GM12878 (cell line): Measurements from ENCODE around the gene SNRK.

Source experiments
- BHLHE40 ChIP-seq, 2 experiments: fragments of 450-650 bp in 1 of 2; IDR thresholded peaks; 2 replicates each; pipeline ENCODE4 v1.6.1; 2011 to 2017; ENCODE audit warnings: low read depth in 2 of 2, borderline replicate concordance in 1 of 2, improper control_type of control experiment in 1 of 2, low read length in 1 of 2, mild to moderate bottlenecking in 1 of 2
- CEBPB ChIP-seq, 2 experiments: fragments of 150-350 bp in 1 of 2; IDR thresholded peaks; 2 replicates each; pipeline ENCODE4 v1.6.1; 2012 to 2014; ENCODE audit warnings: low read depth in 2 of 2, low read length in 2 of 2, borderline replicate concordance in 1 of 2, inconsistent platforms in 1 of 2
- EZH2 ChIP-seq: IDR thresholded peaks from 2 replicates; pipeline ENCODE4 v1.6.1; 2012; ENCODE audit warnings: low read depth, mild to moderate bottlenecking, control low read depth, inconsistent platforms, low read length, borderline replicate concordance; ENCODE audit not compliant: control insufficient read depth
- JUNB ChIP-seq: IDR thresholded peaks from 2 replicates; pipeline ENCODE4 v1.6.1; 2016; ENCODE audit warnings: antibody characterized with exemption, mild to moderate bottlenecking
- MEF2B ChIP-seq: fragments of 450-650 bp; IDR thresholded peaks from 2 replicates; pipeline ENCODE4 v1.6.1; 2018; ENCODE audit warnings: mild to moderate bottlenecking, moderate library complexity; ENCODE audit not compliant: partially characterized antibody, poor library complexity, severe bottlenecking
- POLR2A ChIP-seq: IDR thresholded peaks from 2 replicates; pipeline ENCODE4 v1.6.1; 2011; ENCODE audit warnings: low read depth, mild to moderate bottlenecking, low read length
- RB1 ChIP-seq: fragments of 450-650 bp; formaldehyde crosslinking; IDR thresholded peaks from 2 replicates; pipeline ENCODE4 v1.6.1; 2017; ENCODE audit warnings: mild to moderate bottlenecking, borderline replicate concordance
- SRF ChIP-seq, 2 experiments: IDR thresholded peaks; 2 replicates each; pipeline ENCODE4 v1.6.1; 2011; ENCODE audit warnings: low read depth in 2 of 2, low read length in 2 of 2, mild to moderate bottlenecking in 1 of 2, moderate library complexity in 1 of 2
- YY1 ChIP-seq: IDR thresholded peaks from 2 replicates; pipeline ENCODE4 v1.6.1; 2011; ENCODE audit warnings: low read depth, mild to moderate bottlenecking, low read length
- TF ChIP-seq, protein P1 (sequence below), 3 experiments: IDR thresholded peaks in 2 of 3; conservative IDR thresholded peaks in 1 of 3; 2 replicates each; pipeline ENCODE4 v1.5.1; 2011; ENCODE audit warnings: low read depth in 3 of 3, low read length in 3 of 3, mild to moderate bottlenecking in 3 of 3, control low read depth in 2 of 3, moderate library complexity in 2 of 3, inconsistent platforms in 1 of 3, mixed read lengths in 1 of 3; ENCODE audit not compliant: control insufficient read depth in 2 of 3, insufficient read depth in 1 of 3; ENCODE audit errors: extremely low read depth in 1 of 3
- TF ChIP-seq, protein P2 (sequence below): IDR thresholded peaks from 2 replicates; pipeline ENCODE4 v1.6.1; 2012; ENCODE audit warnings: low read depth, low read length, improper control_type of control experiment
- TF ChIP-seq, protein P3 (sequence below): fragments of 150-350 bp; IDR thresholded peaks from 2 replicates; pipeline ENCODE4 v1.6.1; 2016; ENCODE audit warnings: low read depth, low read length
- TF ChIP-seq, protein P4 (sequence below): IDR thresholded peaks from 2 replicates; pipeline ENCODE4 v1.6.1; 2011; ENCODE audit warnings: low read depth, low read length, improper control_type of control experiment, borderline replicate concordance

DNA sequence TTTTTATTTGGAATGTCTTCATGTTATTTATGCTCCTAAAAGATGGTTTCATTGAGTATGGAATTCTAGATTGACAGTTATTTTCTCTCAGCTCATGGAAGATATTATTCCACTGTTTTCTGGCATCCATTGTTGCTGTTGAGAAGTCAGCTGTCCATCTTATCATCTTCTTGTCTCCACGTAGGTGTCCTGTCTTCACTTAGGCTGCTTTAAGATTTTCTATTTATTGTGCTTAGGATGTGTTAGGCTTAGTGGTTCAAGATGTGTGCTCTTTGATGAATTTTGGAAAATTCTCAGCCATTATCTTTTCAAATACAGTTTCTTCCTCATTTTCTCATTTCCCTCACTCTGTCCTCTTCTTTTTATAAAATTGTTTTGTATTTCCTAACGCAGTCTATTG, 52.0 kb downstream of the SNRK start:
- TF ChIP-seq, protein P1, sequence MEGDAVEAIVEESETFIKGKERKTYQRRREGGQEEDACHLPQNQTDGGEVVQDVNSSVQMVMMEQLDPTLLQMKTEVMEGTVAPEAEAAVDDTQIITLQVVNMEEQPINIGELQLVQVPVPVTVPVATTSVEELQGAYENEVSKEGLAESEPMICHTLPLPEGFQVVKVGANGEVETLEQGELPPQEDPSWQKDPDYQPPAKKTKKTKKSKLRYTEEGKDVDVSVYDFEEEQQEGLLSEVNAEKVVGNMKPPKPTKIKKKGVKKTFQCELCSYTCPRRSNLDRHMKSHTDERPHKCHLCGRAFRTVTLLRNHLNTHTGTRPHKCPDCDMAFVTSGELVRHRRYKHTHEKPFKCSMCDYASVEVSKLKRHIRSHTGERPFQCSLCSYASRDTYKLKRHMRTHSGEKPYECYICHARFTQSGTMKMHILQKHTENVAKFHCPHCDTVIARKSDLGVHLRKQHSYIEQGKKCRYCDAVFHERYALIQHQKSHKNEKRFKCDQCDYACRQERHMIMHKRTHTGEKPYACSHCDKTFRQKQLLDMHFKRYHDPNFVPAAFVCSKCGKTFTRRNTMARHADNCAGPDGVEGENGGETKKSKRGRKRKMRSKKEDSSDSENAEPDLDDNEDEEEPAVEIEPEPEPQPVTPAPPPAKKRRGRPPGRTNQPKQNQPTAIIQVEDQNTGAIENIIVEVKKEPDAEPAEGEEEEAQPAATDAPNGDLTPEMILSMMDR (IDR thresholded peaks at IDR 0.05 in 2 of 3, conservative IDR thresholded peaks at IDR 0.05 in 1 of 3; ENCODE audit: control insufficient read depth in 2 of 3, extremely low read depth in 1 of 3, insufficient read depth in 1 of 3, low read depth in 3 of 3, low read length in 3 of 3) = no peak
- TF ChIP-seq RB1 (no peak), SRF (IDR thresholded peaks at IDR 0.05; ENCODE audit: low read depth in 2 of 2, low read length in 2 of 2) (no peak), MEF2B (no peak), BHLHE40 (IDR thresholded peaks at IDR 0.05; ENCODE audit: borderline replicate concordance in 1 of 2, low read depth in 2 of 2, low read length in 1 of 2) (no peak), POLR2A (no peak), JUNB (no peak), CEBPB (IDR thresholded peaks at IDR 0.05; ENCODE audit: borderline replicate concordance in 1 of 2, low read depth in 2 of 2, low read length in 2 of 2) (no peak), EZH2 (no peak), YY1 (no peak)
- TF ChIP-seq, protein P2, sequence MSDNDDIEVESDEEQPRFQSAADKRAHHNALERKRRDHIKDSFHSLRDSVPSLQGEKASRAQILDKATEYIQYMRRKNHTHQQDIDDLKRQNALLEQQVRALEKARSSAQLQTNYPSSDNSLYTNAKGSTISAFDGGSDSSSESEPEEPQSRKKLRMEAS = no peak
- TF ChIP-seq, protein P3, sequence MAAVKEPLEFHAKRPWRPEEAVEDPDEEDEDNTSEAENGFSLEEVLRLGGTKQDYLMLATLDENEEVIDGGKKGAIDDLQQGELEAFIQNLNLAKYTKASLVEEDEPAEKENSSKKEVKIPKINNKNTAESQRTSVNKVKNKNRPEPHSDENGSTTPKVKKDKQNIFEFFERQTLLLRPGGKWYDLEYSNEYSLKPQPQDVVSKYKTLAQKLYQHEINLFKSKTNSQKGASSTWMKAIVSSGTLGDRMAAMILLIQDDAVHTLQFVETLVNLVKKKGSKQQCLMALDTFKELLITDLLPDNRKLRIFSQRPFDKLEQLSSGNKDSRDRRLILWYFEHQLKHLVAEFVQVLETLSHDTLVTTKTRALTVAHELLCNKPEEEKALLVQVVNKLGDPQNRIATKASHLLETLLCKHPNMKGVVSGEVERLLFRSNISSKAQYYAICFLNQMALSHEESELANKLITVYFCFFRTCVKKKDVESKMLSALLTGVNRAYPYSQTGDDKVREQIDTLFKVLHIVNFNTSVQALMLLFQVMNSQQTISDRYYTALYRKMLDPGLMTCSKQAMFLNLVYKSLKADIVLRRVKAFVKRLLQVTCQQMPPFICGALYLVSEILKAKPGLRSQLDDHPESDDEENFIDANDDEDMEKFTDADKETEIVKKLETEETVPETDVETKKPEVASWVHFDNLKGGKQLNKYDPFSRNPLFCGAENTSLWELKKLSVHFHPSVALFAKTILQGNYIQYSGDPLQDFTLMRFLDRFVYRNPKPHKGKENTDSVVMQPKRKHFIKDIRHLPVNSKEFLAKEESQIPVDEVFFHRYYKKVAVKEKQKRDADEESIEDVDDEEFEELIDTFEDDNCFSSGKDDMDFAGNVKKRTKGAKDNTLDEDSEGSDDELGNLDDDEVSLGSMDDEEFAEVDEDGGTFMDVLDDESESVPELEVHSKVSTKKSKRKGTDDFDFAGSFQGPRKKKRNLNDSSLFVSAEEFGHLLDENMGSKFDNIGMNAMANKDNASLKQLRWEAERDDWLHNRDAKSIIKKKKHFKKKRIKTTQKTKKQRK = no peak
- TF ChIP-seq, protein P4, sequence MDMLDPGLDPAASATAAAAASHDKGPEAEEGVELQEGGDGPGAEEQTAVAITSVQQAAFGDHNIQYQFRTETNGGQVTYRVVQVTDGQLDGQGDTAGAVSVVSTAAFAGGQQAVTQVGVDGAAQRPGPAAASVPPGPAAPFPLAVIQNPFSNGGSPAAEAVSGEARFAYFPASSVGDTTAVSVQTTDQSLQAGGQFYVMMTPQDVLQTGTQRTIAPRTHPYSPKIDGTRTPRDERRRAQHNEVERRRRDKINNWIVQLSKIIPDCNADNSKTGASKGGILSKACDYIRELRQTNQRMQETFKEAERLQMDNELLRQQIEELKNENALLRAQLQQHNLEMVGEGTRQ = no peak
